GM19193 (cell line): ENCODE results near the gene CIT.

Source experiments
- POLR2A ChIP-seq: IDR thresholded peaks from 4 replicates; pipeline ENCODE4 v1.6.1; 2011; ENCODE audit not compliant: insufficient read depth, insufficient read length; ENCODE audit errors: extremely low read depth

The CIT gene

GRCh38 chr12:119826661-119827445, 50.3 kb downstream of the CIT start:
- no peak for TF ChIP-seq POLR2A

- no peak for TF ChIP-seq POLR2A
Measured at GRCh38 chr12:119825262-119825661, 51.9 kb downstream of the CIT start.

- TF ChIP-seq POLR2A, result no peak
Measured at GRCh38 chr12:119822046-119822445, 55.1 kb downstream of the CIT start.

GRCh38 chr12:119819322-119819721, 57.8 kb downstream of the CIT start:
- no peak for TF ChIP-seq POLR2A

GRCh38 chr12:119817546-119818343, 59.4 kb downstream of the CIT start:
- TF ChIP-seq POLR2A, result no peak

GRCh38 chr12:119809023-119809422, 68.1 kb downstream of the CIT start:
- TF ChIP-seq POLR2A, result no peak

GRCh38 chr12:119808441-119808840, 68.7 kb downstream of the CIT start:
- no peak for TF ChIP-seq POLR2A

- TF ChIP-seq POLR2A, result no peak
Measured at GRCh38 chr12:119807380-119807779, 69.7 kb downstream of the CIT start.

GRCh38 chr12:119804011-119804641, 73.0 kb downstream of the CIT start:
- no peak for TF ChIP-seq POLR2A

- TF ChIP-seq POLR2A, result no peak
Measured at GRCh38 chr12:119803381-119803791, 73.7 kb downstream of the CIT start.

- TF ChIP-seq POLR2A, result no peak
Measured at GRCh38 chr12:119802472-119802871, 74.6 kb downstream of the CIT start.

GRCh38 chr12:119797090-119797489, 80.0 kb downstream of the CIT start:
- no peak for TF ChIP-seq POLR2A

GRCh38 chr12:119796292-119796691, 80.8 kb downstream of the CIT start:
- no peak for TF ChIP-seq POLR2A

GRCh38 chr12:119791453-119791852, 85.7 kb downstream of the CIT start:
- no peak for TF ChIP-seq POLR2A

- TF ChIP-seq POLR2A, result no peak
Measured at GRCh38 chr12:119788786-119789185, 88.3 kb downstream of the CIT start.

GRCh38 chr12:119786539-119786938, 90.6 kb downstream of the CIT start:
- no peak for TF ChIP-seq POLR2A

GRCh38 chr12:119784673-119785072, 92.4 kb downstream of the CIT start:
- TF ChIP-seq POLR2A, result no peak

- no peak for TF ChIP-seq POLR2A
Measured at GRCh38 chr12:119783787-119784186, 93.3 kb downstream of the CIT start.
